Keratinocyte (primary cell): ENCODE measurements around the gene GAPDHS. TPM values are rescaled to one million over a fixed set of nuclear protein-coding genes. Genes with fewer than 3 reads are reported as not detected.

Experiments
- DNase-seq: peaks from one replicate; pipeline ENCODE4 v3.0.0-alpha.2; 2011; ENCODE audit warnings: low read depth, missing footprints, low spot score
- FAIRE-seq: peaks from 2 replicates; lab custom pipeline; 2011; peaks lifted over from hg19 to GRCh38; lab: Jason Lieb, UNC
- H2AFZ ChIP-seq: 2 replicates; pipeline ENCODE4 v1.6.0; 2012; ENCODE audit warnings: low read length, control low read depth, inconsistent platforms; ENCODE audit not compliant: control insufficient read depth
- H3K27ac ChIP-seq: 2 replicates; pipeline ENCODE4 v1.5.1; 2011; ENCODE audit warnings: low read length; ENCODE audit not compliant: control insufficient read depth, insufficient read depth
- H3K27me3 ChIP-seq: 3 replicates; pipeline ENCODE4 v1.6.0; 2011; ENCODE audit warnings: low read length; ENCODE audit not compliant: control insufficient read depth, insufficient read depth; ENCODE audit errors: extremely low read depth
- H3K36me3 ChIP-seq, 2 experiments: 2 replicates in 1 of 2; 3 replicates in 1 of 2; pipeline ENCODE4 v1.5.1; 2011; ENCODE audit warnings: low read length in 2 of 2, mild to moderate bottlenecking in 1 of 2; ENCODE audit not compliant: control insufficient read depth in 2 of 2, insufficient read depth in 2 of 2; ENCODE audit errors: extremely low read depth in 1 of 2
- H3K4me1 ChIP-seq: 3 replicates; pipeline ENCODE4 v1.5.1; 2011; ENCODE audit warnings: low read length; ENCODE audit not compliant: control insufficient read depth, insufficient read depth; ENCODE audit errors: extremely low read depth
- H3K4me2 ChIP-seq: 3 replicates; pipeline ENCODE4 v1.6.0; 2011; ENCODE audit warnings: low read depth, low read length; ENCODE audit not compliant: control insufficient read depth, insufficient read depth; ENCODE audit errors: extremely low read depth
- H3K4me3 ChIP-seq, 3 experiments: fragments of 200-600 bp in 1 of 3; sonication (generic) in 1 of 3; 2 replicates in 2 of 3; 3 replicates in 1 of 3; pipeline ENCODE4 v1.5.1; 2011 to 2016; ENCODE audit warnings: low read length in 3 of 3, mild to moderate bottlenecking in 3 of 3, control low read depth in 2 of 3, inconsistent platforms in 1 of 3, low read depth in 1 of 3, mixed read lengths in 1 of 3, mixed run types in 1 of 3, moderate library complexity in 1 of 3; ENCODE audit not compliant: control insufficient read depth in 2 of 3, insufficient read depth in 2 of 3; ENCODE audit errors: extremely low read depth in 1 of 3
- H3K79me2 ChIP-seq: 2 replicates; pipeline ENCODE4 v1.6.0; 2012; ENCODE audit warnings: low read length; ENCODE audit not compliant: control insufficient read depth, insufficient read depth
- H3K9ac ChIP-seq: 3 replicates; pipeline ENCODE4 v1.6.0; 2011; ENCODE audit warnings: low read length; ENCODE audit not compliant: control insufficient read depth, insufficient read depth; ENCODE audit errors: extremely low read depth
- H3K9me1 ChIP-seq: 3 replicates; pipeline ENCODE4 v1.6.0; 2011; ENCODE audit warnings: low read length; ENCODE audit not compliant: control insufficient read depth, insufficient read depth; ENCODE audit errors: extremely low read depth
- H3K9me3 ChIP-seq: 2 replicates; pipeline ENCODE4 v1.5.1; 2012; ENCODE audit warnings: low read depth, low read length; ENCODE audit not compliant: control insufficient read depth
- H4K20me1 ChIP-seq: 3 replicates; pipeline ENCODE4 v1.6.0; 2011; ENCODE audit warnings: low read length; ENCODE audit not compliant: control insufficient read depth, insufficient read depth; ENCODE audit errors: extremely low read depth
- EZH2 ChIP-seq: IDR thresholded peaks from one replicate; pipeline ENCODE4 v1.6.1; 2012; ENCODE audit warnings: inconsistent platforms, mild to moderate bottlenecking, low read length, moderate library complexity
- dilution Hi-C: fragments of 300-500 bp; cut with MboI; formaldehyde crosslinking; loops from one replicate; pipeline ENCODE4 v1.7.0; 2020; ENCODE audit warnings: low sequenced_read_pairs; ENCODE audit not compliant: extremely low pct_ligation_motif_present
- polyA plus RNA-seq, 5 experiments: library from polyadenylated mRNA; depleted of rRNA in 3 of 5; stranded (reverse) in 3 of 5; stranded (forward) in 1 of 5; unstranded in 1 of 5; fragments of >200 nt; gene quantifications; 1 replicate in 1 of 5; 2 replicates in 3 of 5; 3 replicates in 1 of 5; pipeline versions ENCODE4 v1.2.1 to v1.2.3, GENCODE V29; 2011 to 2012; ENCODE audit warnings: missing spikeins in 2 of 5, low read depth in 1 of 5, low replicate concordance in 1 of 5
- TF ChIP-seq, protein P1 (sequence below), 3 experiments: IDR thresholded peaks in 1 of 3; conservative IDR thresholded peaks in 1 of 3; optimal IDR thresholded peaks in 1 of 3; 2 replicates in 2 of 3; 3 replicates in 1 of 3; pipeline versions ENCODE3 to v1.5.1; 2011; ENCODE audit warnings: low read length in 3 of 3, mild to moderate bottlenecking in 3 of 3, moderate library complexity in 2 of 3, control low read depth in 1 of 3, inconsistent platforms in 1 of 3; ENCODE audit not compliant: insufficient read depth in 2 of 3; ENCODE audit errors: extremely low read depth in 1 of 3

Gene GAPDHS
- polyA plus RNA-seq, 1 donor (not counting 4 experiments of a cell fraction or from before 2014, with no cell fraction given), result 0.08 TPM

DNA sequence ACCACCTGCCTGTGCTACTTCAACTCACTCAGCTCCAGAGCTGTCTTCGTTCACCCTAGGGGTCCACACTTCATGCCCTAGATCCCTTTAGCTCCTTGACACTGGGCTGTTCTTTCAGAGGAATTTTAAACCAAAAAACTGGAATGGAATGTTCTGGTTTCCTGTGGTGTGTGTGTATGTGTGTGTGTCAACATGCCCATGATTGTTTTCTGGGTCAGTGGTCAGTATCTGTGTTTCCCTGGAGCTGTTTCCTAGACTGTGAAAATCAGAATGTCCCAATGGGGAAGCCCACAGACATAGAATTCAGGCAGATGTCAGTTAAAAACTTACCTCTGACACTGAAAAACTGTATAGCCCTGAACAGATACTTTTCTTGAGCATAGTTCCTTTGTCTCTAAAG, 54.1 kb downstream of the GAPDHS start:
- Histone ChIP-seq H3K9me3 (no peaks in the 10 kb centered on the region), H3K4me3 (no peak overlapping the region), H3K79me2 (no peaks in the 10 kb centered on the region), H3K9ac (no peak overlapping the region), H4K20me1 (no peaks in the 10 kb centered on the region), H3K36me3 (no peaks in the 10 kb centered on the region), H3K4me2 (no peak overlapping the region), H3K27ac (no peak overlapping the region), H3K27me3 (no peaks in the 10 kb centered on the region), H3K9me1 (no peaks in the 10 kb centered on the region), H2AFZ (no peak overlapping the region), H3K4me1 (no peaks in the 10 kb centered on the region)
- no peak for TF ChIP-seq EZH2
- TF ChIP-seq, protein P1, sequence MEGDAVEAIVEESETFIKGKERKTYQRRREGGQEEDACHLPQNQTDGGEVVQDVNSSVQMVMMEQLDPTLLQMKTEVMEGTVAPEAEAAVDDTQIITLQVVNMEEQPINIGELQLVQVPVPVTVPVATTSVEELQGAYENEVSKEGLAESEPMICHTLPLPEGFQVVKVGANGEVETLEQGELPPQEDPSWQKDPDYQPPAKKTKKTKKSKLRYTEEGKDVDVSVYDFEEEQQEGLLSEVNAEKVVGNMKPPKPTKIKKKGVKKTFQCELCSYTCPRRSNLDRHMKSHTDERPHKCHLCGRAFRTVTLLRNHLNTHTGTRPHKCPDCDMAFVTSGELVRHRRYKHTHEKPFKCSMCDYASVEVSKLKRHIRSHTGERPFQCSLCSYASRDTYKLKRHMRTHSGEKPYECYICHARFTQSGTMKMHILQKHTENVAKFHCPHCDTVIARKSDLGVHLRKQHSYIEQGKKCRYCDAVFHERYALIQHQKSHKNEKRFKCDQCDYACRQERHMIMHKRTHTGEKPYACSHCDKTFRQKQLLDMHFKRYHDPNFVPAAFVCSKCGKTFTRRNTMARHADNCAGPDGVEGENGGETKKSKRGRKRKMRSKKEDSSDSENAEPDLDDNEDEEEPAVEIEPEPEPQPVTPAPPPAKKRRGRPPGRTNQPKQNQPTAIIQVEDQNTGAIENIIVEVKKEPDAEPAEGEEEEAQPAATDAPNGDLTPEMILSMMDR (optimal IDR thresholded peaks at IDR 0.05 in 1 of 3, IDR thresholded peaks at IDR 0.05 in 1 of 3, conservative IDR thresholded peaks at IDR 0.05 in 1 of 3; ENCODE audit: extremely low read depth in 1 of 3, insufficient read depth in 2 of 3, low read length in 3 of 3), result no peak
- FAIRE-seq (no peak), DNase-seq (no peak)
- dilution Hi-C loops, result no loop called here

DNA sequence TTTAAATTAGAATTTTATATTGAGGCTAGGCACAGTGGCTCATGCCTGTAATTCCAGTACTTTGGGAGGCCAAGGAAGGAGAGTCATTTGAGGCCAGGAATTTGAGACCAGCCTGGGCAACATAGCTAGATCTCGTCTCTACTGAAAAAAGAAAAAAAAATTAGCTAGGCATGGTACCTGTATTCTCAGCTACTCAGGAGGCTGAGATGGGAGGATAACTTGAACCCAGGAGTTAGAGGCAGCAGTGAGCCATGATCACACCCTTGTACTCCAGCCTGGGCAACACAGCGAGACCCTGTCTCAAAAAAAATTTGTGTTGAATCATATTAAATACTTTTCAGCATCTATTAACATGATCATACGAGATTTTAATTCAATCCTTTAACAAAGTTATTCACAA, 57.6 kb downstream of the GAPDHS start:
- no peak overlapping the region for H3K9ac ChIP-seq
- H3K4me1 ChIP-seq, result no peaks in the 10 kb centered on the region
- H3K36me3 ChIP-seq, result no peaks in the 10 kb centered on the region
- H3K79me2 ChIP-seq, result no peaks in the 10 kb centered on the region
- no peaks in the 10 kb centered on the region for H3K9me1 ChIP-seq
- H3K4me2 ChIP-seq, result no peak overlapping the region
- H3K9me3 ChIP-seq, result no peaks in the 10 kb centered on the region
- no peak overlapping the region for H2AFZ ChIP-seq
- no peak for DNase-seq
- TF ChIP-seq, protein P1 (optimal IDR thresholded peaks at IDR 0.05 in 1 of 3, IDR thresholded peaks at IDR 0.05 in 1 of 3, conservative IDR thresholded peaks at IDR 0.05 in 1 of 3; ENCODE audit: extremely low read depth in 1 of 3, insufficient read depth in 2 of 3, low read length in 3 of 3), result no peak
- TF ChIP-seq EZH2, result no peak
- no peak overlapping the region for H3K27ac ChIP-seq
- H3K4me3 ChIP-seq, result no peak overlapping the region
- dilution Hi-C loops, result no loop called here
- no peaks in the 10 kb centered on the region for H4K20me1 ChIP-seq
- no peaks in the 10 kb centered on the region for H3K27me3 ChIP-seq
- no peak for FAIRE-seq
